Keratinocyte (primary cell): ENCODE results near the gene FRMPD2. TPM values are rescaled to one million over a fixed set of nuclear protein-coding genes. Genes with fewer than 3 reads are reported as not detected.

ENCODE experiments used
- DNase-seq: peaks from one replicate; pipeline ENCODE4 v3.0.0-alpha.2; 2011; ENCODE audit warnings: low read depth, missing footprints, low spot score
- FAIRE-seq: peaks from 2 replicates; lab custom pipeline; 2011; peaks lifted over from hg19 to GRCh38; lab: Jason Lieb, UNC
- H2AFZ ChIP-seq: 2 replicates; pipeline ENCODE4 v1.6.0; 2012; ENCODE audit warnings: low read length, control low read depth, inconsistent platforms; ENCODE audit not compliant: control insufficient read depth
- H3K27ac ChIP-seq: 2 replicates; pipeline ENCODE4 v1.5.1; 2011; ENCODE audit warnings: low read length; ENCODE audit not compliant: control insufficient read depth, insufficient read depth
- H3K27me3 ChIP-seq: 3 replicates; pipeline ENCODE4 v1.6.0; 2011; ENCODE audit warnings: low read length; ENCODE audit not compliant: control insufficient read depth, insufficient read depth; ENCODE audit errors: extremely low read depth
- H3K36me3 ChIP-seq, 2 experiments: 2 replicates in 1 of 2; 3 replicates in 1 of 2; pipeline ENCODE4 v1.5.1; 2011; ENCODE audit warnings: low read length in 2 of 2, mild to moderate bottlenecking in 1 of 2; ENCODE audit not compliant: control insufficient read depth in 2 of 2, insufficient read depth in 2 of 2; ENCODE audit errors: extremely low read depth in 1 of 2
- H3K4me1 ChIP-seq: 3 replicates; pipeline ENCODE4 v1.5.1; 2011; ENCODE audit warnings: low read length; ENCODE audit not compliant: control insufficient read depth, insufficient read depth; ENCODE audit errors: extremely low read depth
- H3K4me2 ChIP-seq: 3 replicates; pipeline ENCODE4 v1.6.0; 2011; ENCODE audit warnings: low read depth, low read length; ENCODE audit not compliant: control insufficient read depth, insufficient read depth; ENCODE audit errors: extremely low read depth
- H3K4me3 ChIP-seq, 3 experiments: fragments of 200-600 bp in 1 of 3; sonication (generic) in 1 of 3; 2 replicates in 2 of 3; 3 replicates in 1 of 3; pipeline ENCODE4 v1.5.1; 2011 to 2016; ENCODE audit warnings: low read length in 3 of 3, mild to moderate bottlenecking in 3 of 3, control low read depth in 2 of 3, inconsistent platforms in 1 of 3, low read depth in 1 of 3, mixed read lengths in 1 of 3, mixed run types in 1 of 3, moderate library complexity in 1 of 3; ENCODE audit not compliant: control insufficient read depth in 2 of 3, insufficient read depth in 2 of 3; ENCODE audit errors: extremely low read depth in 1 of 3
- H3K79me2 ChIP-seq: 2 replicates; pipeline ENCODE4 v1.6.0; 2012; ENCODE audit warnings: low read length; ENCODE audit not compliant: control insufficient read depth, insufficient read depth
- H3K9ac ChIP-seq: 3 replicates; pipeline ENCODE4 v1.6.0; 2011; ENCODE audit warnings: low read length; ENCODE audit not compliant: control insufficient read depth, insufficient read depth; ENCODE audit errors: extremely low read depth
- H3K9me1 ChIP-seq: 3 replicates; pipeline ENCODE4 v1.6.0; 2011; ENCODE audit warnings: low read length; ENCODE audit not compliant: control insufficient read depth, insufficient read depth; ENCODE audit errors: extremely low read depth
- H3K9me3 ChIP-seq: 2 replicates; pipeline ENCODE4 v1.5.1; 2012; ENCODE audit warnings: low read depth, low read length; ENCODE audit not compliant: control insufficient read depth
- H4K20me1 ChIP-seq: 3 replicates; pipeline ENCODE4 v1.6.0; 2011; ENCODE audit warnings: low read length; ENCODE audit not compliant: control insufficient read depth, insufficient read depth; ENCODE audit errors: extremely low read depth
- EZH2 ChIP-seq: IDR thresholded peaks from one replicate; pipeline ENCODE4 v1.6.1; 2012; ENCODE audit warnings: inconsistent platforms, mild to moderate bottlenecking, low read length, moderate library complexity
- dilution Hi-C: fragments of 300-500 bp; cut with MboI; formaldehyde crosslinking; loops from one replicate; pipeline ENCODE4 v1.7.0; 2020; ENCODE audit warnings: low sequenced_read_pairs; ENCODE audit not compliant: extremely low pct_ligation_motif_present
- polyA plus RNA-seq, 5 experiments: library from polyadenylated mRNA; depleted of rRNA in 3 of 5; stranded (reverse) in 3 of 5; stranded (forward) in 1 of 5; unstranded in 1 of 5; fragments of >200 nt; gene quantifications; 1 replicate in 1 of 5; 2 replicates in 3 of 5; 3 replicates in 1 of 5; pipeline versions ENCODE4 v1.2.1 to v1.2.3, GENCODE V29; 2011 to 2012; ENCODE audit warnings: missing spikeins in 2 of 5, low read depth in 1 of 5, low replicate concordance in 1 of 5
- TF ChIP-seq, protein P1 (sequence below), 3 experiments: IDR thresholded peaks in 1 of 3; conservative IDR thresholded peaks in 1 of 3; optimal IDR thresholded peaks in 1 of 3; 2 replicates in 2 of 3; 3 replicates in 1 of 3; pipeline versions ENCODE3 to v1.5.1; 2011; ENCODE audit warnings: low read length in 3 of 3, mild to moderate bottlenecking in 3 of 3, moderate library complexity in 2 of 3, control low read depth in 1 of 3, inconsistent platforms in 1 of 3; ENCODE audit not compliant: insufficient read depth in 2 of 3; ENCODE audit errors: extremely low read depth in 1 of 3

FRMPD2 gene
- polyA plus RNA-seq, 1 donor (not counting 4 experiments of a cell fraction or from before 2014, with no cell fraction given) = not detected

GRCh38 chr10:48299692-48300091, 25.2 kb upstream of the FRMPD2 start:
- Histone ChIP-seq H3K27ac (no peak overlapping the region), H3K79me2 (no peaks in the 10 kb centered on the region), H3K4me2 (no peak overlapping the region), H3K9me1 (no peaks in the 10 kb centered on the region), H3K9ac (no peak overlapping the region), H3K27me3 (peaks cover 10% of the 10 kb centered on the region), H3K9me3 (no peaks in the 10 kb centered on the region), H3K4me3 (no peak overlapping the region), H3K36me3 (no peaks in the 10 kb centered on the region), H2AFZ (no peak overlapping the region), H4K20me1 (no peaks in the 10 kb centered on the region), H3K4me1 (no peaks in the 10 kb centered on the region)
- no peak for FAIRE-seq
- no peak for DNase-seq
- TF ChIP-seq EZH2 = no peak
- TF ChIP-seq, protein P1, sequence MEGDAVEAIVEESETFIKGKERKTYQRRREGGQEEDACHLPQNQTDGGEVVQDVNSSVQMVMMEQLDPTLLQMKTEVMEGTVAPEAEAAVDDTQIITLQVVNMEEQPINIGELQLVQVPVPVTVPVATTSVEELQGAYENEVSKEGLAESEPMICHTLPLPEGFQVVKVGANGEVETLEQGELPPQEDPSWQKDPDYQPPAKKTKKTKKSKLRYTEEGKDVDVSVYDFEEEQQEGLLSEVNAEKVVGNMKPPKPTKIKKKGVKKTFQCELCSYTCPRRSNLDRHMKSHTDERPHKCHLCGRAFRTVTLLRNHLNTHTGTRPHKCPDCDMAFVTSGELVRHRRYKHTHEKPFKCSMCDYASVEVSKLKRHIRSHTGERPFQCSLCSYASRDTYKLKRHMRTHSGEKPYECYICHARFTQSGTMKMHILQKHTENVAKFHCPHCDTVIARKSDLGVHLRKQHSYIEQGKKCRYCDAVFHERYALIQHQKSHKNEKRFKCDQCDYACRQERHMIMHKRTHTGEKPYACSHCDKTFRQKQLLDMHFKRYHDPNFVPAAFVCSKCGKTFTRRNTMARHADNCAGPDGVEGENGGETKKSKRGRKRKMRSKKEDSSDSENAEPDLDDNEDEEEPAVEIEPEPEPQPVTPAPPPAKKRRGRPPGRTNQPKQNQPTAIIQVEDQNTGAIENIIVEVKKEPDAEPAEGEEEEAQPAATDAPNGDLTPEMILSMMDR (optimal IDR thresholded peaks at IDR 0.05 in 1 of 3, IDR thresholded peaks at IDR 0.05 in 1 of 3, conservative IDR thresholded peaks at IDR 0.05 in 1 of 3; ENCODE audit: extremely low read depth in 1 of 3, insufficient read depth in 2 of 3, low read length in 3 of 3) = no peak
- dilution Hi-C loops = no loop called here

GRCh38 chr10:48299066-48299465, 24.6 kb upstream of the FRMPD2 start:
- no peaks in the 10 kb centered on the region for H3K79me2 ChIP-seq
- no peak for DNase-seq
- H4K20me1 ChIP-seq = no peaks in the 10 kb centered on the region
- H3K27ac ChIP-seq = no peak overlapping the region
- dilution Hi-C loops = no loop called here
- no peak overlapping the region for H3K4me3 ChIP-seq
- H3K9me1 ChIP-seq = no peaks in the 10 kb centered on the region
- no peaks in the 10 kb centered on the region for H3K4me1 ChIP-seq
- H3K27me3 ChIP-seq = peaks cover 10% of the 10 kb centered on the region
- no peaks in the 10 kb centered on the region for H3K9me3 ChIP-seq
- H3K4me2 ChIP-seq = no peak overlapping the region
- H3K9ac ChIP-seq = no peak overlapping the region
- H3K36me3 ChIP-seq = no peaks in the 10 kb centered on the region
- no peak for FAIRE-seq
- TF ChIP-seq, protein P1 (optimal IDR thresholded peaks at IDR 0.05 in 1 of 3, IDR thresholded peaks at IDR 0.05 in 1 of 3, conservative IDR thresholded peaks at IDR 0.05 in 1 of 3; ENCODE audit: extremely low read depth in 1 of 3, insufficient read depth in 2 of 3, low read length in 3 of 3) = no peak
- no peak for TF ChIP-seq EZH2
- H2AFZ ChIP-seq = no peak overlapping the region
